ENCODE measurements around the gene ALX3. TPM values are rescaled to one million over a fixed set of nuclear protein-coding genes. Genes with fewer than 3 reads are reported as not detected.

ALX3 gene
- total RNA-seq, 1 donor from 2014 or later, result not detected

- no peak overlapping the region for H3K4me3 ChIP-seq (ENCODE audit: low read depth, low read length)
- no peaks in the 10 kb centered on the region for H3K27me3 ChIP-seq (ENCODE audit: control insufficient read depth, insufficient read depth, low read length)
- TF ChIP-seq CTCF (IDR thresholded peaks at IDR 0.05; ENCODE audit: insufficient read depth, low read length, severe bottlenecking), result no peak
- peaks cover 24% of the 10 kb centered on the region for H3K36me3 ChIP-seq (ENCODE audit: control insufficient read depth, insufficient read depth, low read length)
- DNase-seq (ENCODE audit: low read depth) (peak; percentile 35), FAIRE-seq (no peak)
These were observed 13.7 kb downstream of the ALX3 start for GRCh38 chr1:110056776-110057175.

GRCh38 chr1:110056285-110056683 lies 14.2 kb downstream of the ALX3 start:
- TF ChIP-seq CTCF (IDR thresholded peaks at IDR 0.05; ENCODE audit: insufficient read depth, low read length, severe bottlenecking), result no peak
- Histone ChIP-seq H3K27me3 (ENCODE audit: control insufficient read depth, insufficient read depth, low read length) (no peaks in the 10 kb centered on the region), H3K4me3 (ENCODE audit: low read depth, low read length) (no peak overlapping the region), H3K36me3 (ENCODE audit: control insufficient read depth, insufficient read depth, low read length) (peaks cover 28% of the 10 kb centered on the region)
- FAIRE-seq, result no peak
- no peak for DNase-seq (ENCODE audit: low read depth)

GRCh38 chr1:110055493-110056284 lies 14.8 kb downstream of the ALX3 start:
- no peak overlapping the region for H3K4me3 ChIP-seq (ENCODE audit: low read depth, low read length)
- no peak for TF ChIP-seq CTCF (IDR thresholded peaks at IDR 0.05; ENCODE audit: insufficient read depth, low read length, severe bottlenecking)
- peaks cover 31% of the 10 kb centered on the region for H3K36me3 ChIP-seq (ENCODE audit: control insufficient read depth, insufficient read depth, low read length)
- DNase-seq (ENCODE audit: low read depth) (no peak), FAIRE-seq (no peak)
- no peaks in the 10 kb centered on the region for H3K27me3 ChIP-seq (ENCODE audit: control insufficient read depth, insufficient read depth, low read length)

GRCh38 chr1:110053552-110054428 lies 16.7 kb downstream of the ALX3 start:
- no peak for FAIRE-seq

GRCh38 chr1:110051262-110051648 lies 19.2 kb downstream of the ALX3 start:
- no peak for TF ChIP-seq CTCF (IDR thresholded peaks at IDR 0.05; ENCODE audit: insufficient read depth, low read length, severe bottlenecking)
- H3K4me3 ChIP-seq (ENCODE audit: low read depth, low read length), result no peak overlapping the region
- no peaks in the 10 kb centered on the region for H3K27me3 ChIP-seq (ENCODE audit: control insufficient read depth, insufficient read depth, low read length)
- peaks cover 45% of the 10 kb centered on the region for H3K36me3 ChIP-seq (ENCODE audit: control insufficient read depth, insufficient read depth, low read length)
- FAIRE-seq (no peak), DNase-seq (ENCODE audit: low read depth) (no peak)

More at GRCh38 chr1:110053552-110054428, 16.7 kb downstream of the ALX3 start:
- no peaks in the 10 kb centered on the region for H3K27me3 ChIP-seq (ENCODE audit: control insufficient read depth, insufficient read depth, low read length)
- peak; percentile 33 for DNase-seq (ENCODE audit: low read depth)
- H3K4me3 ChIP-seq (ENCODE audit: low read depth, low read length), result no peak overlapping the region
- H3K36me3 ChIP-seq (ENCODE audit: control insufficient read depth, insufficient read depth, low read length), result peaks cover 38% of the 10 kb centered on the region
- peak; percentile 99 for TF ChIP-seq CTCF (IDR thresholded peaks at IDR 0.05; ENCODE audit: insufficient read depth, low read length, severe bottlenecking)
